Tibial nerve (tissue), 4 donors: Measurements from ENCODE around the gene ANKRD44.

Experiments
- EP300 ChIP-seq, 2 donors: sonication (generic); formaldehyde crosslinking; IDR thresholded peaks; one replicate each; pipeline ENCODE4 v1.6.1; 2017; ENCODE audit warnings: antibody characterized with exemption in 2 of 2, mild to moderate bottlenecking in 1 of 2
- POLR2A ChIP-seq, 2 donors: fragments of 450-650 bp; IDR thresholded peaks; one replicate each; pipeline ENCODE4 v1.6.1; 2017; ENCODE audit warnings: antibody characterized with exemption in 2 of 2, mild to moderate bottlenecking in 2 of 2, moderate library complexity in 2 of 2
- TF ChIP-seq, protein P1 (sequence below), 5 experiments: fragments of 200-600 bp in 3 of 5; fragments of 450-650 bp in 2 of 5; sonication (generic) in 3 of 5; IDR thresholded peaks; one replicate each; pipeline ENCODE4 v1.5.1; 2016 to 2019; ENCODE audit warnings: antibody characterized with exemption in 5 of 5, mild to moderate bottlenecking in 3 of 5, moderate library complexity in 2 of 5

GRCh38 chr2:197145471-197146056, 165.0 kb downstream of the ANKRD44 start:
- TF ChIP-seq, protein P1, sequence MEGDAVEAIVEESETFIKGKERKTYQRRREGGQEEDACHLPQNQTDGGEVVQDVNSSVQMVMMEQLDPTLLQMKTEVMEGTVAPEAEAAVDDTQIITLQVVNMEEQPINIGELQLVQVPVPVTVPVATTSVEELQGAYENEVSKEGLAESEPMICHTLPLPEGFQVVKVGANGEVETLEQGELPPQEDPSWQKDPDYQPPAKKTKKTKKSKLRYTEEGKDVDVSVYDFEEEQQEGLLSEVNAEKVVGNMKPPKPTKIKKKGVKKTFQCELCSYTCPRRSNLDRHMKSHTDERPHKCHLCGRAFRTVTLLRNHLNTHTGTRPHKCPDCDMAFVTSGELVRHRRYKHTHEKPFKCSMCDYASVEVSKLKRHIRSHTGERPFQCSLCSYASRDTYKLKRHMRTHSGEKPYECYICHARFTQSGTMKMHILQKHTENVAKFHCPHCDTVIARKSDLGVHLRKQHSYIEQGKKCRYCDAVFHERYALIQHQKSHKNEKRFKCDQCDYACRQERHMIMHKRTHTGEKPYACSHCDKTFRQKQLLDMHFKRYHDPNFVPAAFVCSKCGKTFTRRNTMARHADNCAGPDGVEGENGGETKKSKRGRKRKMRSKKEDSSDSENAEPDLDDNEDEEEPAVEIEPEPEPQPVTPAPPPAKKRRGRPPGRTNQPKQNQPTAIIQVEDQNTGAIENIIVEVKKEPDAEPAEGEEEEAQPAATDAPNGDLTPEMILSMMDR (IDR thresholded peaks at IDR 0.05) = no peak
- TF ChIP-seq POLR2A (IDR thresholded peaks at IDR 0.05) (no peak), EP300 (IDR thresholded peaks at IDR 0.05) (peak in 1 of 2 donors; percentile 43)
